Mesenchymal stem cell (in vitro differentiated cells and primary cell): Measurements from ENCODE around the gene ZNF740.

ENCODE experiments used
- DNase-seq: peaks from one replicate; pipeline ENCODE4 v3.0.0-alpha.2; 2013
- H2AFZ ChIP-seq: one replicate; pipeline ENCODE4 v1.6.1; 2013; ENCODE audit warnings: low read depth, mild to moderate bottlenecking, control low read depth, inconsistent platforms, low read length, moderate library complexity
- H2AK5ac ChIP-seq: 2 replicates; pipeline ENCODE4 v1.6.1; 2013; ENCODE audit warnings: low read length, moderate library complexity, mild to moderate bottlenecking, inconsistent platforms; ENCODE audit not compliant: severe bottlenecking
- H2BK120ac ChIP-seq: one replicate; pipeline ENCODE4 v1.6.1; 2013; ENCODE audit warnings: low read depth, mild to moderate bottlenecking, inconsistent platforms, low read length, moderate library complexity
- H2BK12ac ChIP-seq, 2 experiments: one replicate each; pipeline ENCODE4 v1.6.1; 2013; ENCODE audit warnings: inconsistent platforms in 2 of 2, low read length in 2 of 2, mild to moderate bottlenecking in 2 of 2, moderate library complexity in 2 of 2, control low read depth in 1 of 2
- H2BK15ac ChIP-seq: one replicate; pipeline ENCODE4 v1.6.1; 2013; ENCODE audit warnings: mild to moderate bottlenecking, low read depth, inconsistent platforms; ENCODE audit not compliant: poor library complexity, severe bottlenecking
- H2BK5ac ChIP-seq: 2 replicates; pipeline ENCODE4 v1.6.1; 2013; ENCODE audit warnings: low read depth, mild to moderate bottlenecking, low read length, control low read depth, inconsistent platforms; ENCODE audit not compliant: poor library complexity, severe bottlenecking
- H3K14ac ChIP-seq, 2 experiments: one replicate each; pipeline ENCODE4 v1.6.1; 2013; ENCODE audit warnings: inconsistent platforms in 2 of 2, low read length in 2 of 2, control low read depth in 1 of 2, mild to moderate bottlenecking in 1 of 2, moderate library complexity in 1 of 2
- H3K18ac ChIP-seq, 2 experiments: one replicate each; pipeline ENCODE4 v1.6.1; 2013; ENCODE audit warnings: inconsistent platforms in 2 of 2, low read length in 2 of 2, control low read depth in 1 of 2, low read depth in 1 of 2, mild to moderate bottlenecking in 1 of 2
- H3K23ac ChIP-seq, 2 experiments: one replicate each; pipeline ENCODE4 v1.6.1; 2013; ENCODE audit warnings: inconsistent platforms in 2 of 2, low read length in 2 of 2, mild to moderate bottlenecking in 2 of 2, moderate library complexity in 2 of 2, control low read depth in 1 of 2
- H3K27ac ChIP-seq: 2 replicates; pipeline ENCODE4 v1.5.1; 2013; ENCODE audit warnings: mild to moderate bottlenecking, moderate library complexity, low read length, control low read depth, inconsistent platforms; ENCODE audit not compliant: poor library complexity, severe bottlenecking
- H3K27me3 ChIP-seq, 2 experiments: 2 replicates each; pipeline versions ENCODE4 v1.6.1 to v1.7.0; 2013; ENCODE audit warnings: low read length in 2 of 2, mild to moderate bottlenecking in 2 of 2, moderate library complexity in 2 of 2, control low read depth in 1 of 2, inconsistent platforms in 1 of 2; ENCODE audit not compliant: control insufficient read depth in 1 of 2, insufficient read depth in 1 of 2
- H3K36me3 ChIP-seq, 2 experiments: 2 replicates each; pipeline versions ENCODE4 v1.6.1 to v1.7.0; 2013; ENCODE audit warnings: low read length in 2 of 2, control low read depth in 1 of 2, inconsistent platforms in 1 of 2, low read depth in 1 of 2, mild to moderate bottlenecking in 1 of 2; ENCODE audit not compliant: insufficient read depth in 2 of 2, control insufficient read depth in 1 of 2
- H3K4ac ChIP-seq, 2 experiments: one replicate each; pipeline ENCODE4 v1.6.1; 2013; ENCODE audit warnings: inconsistent platforms in 2 of 2, low read length in 2 of 2, mild to moderate bottlenecking in 2 of 2, moderate library complexity in 2 of 2, control low read depth in 1 of 2, low read depth in 1 of 2
- H3K4me1 ChIP-seq: 2 replicates; pipeline ENCODE4 v1.6.1; 2013; ENCODE audit warnings: low read depth, low read length, control low read depth; ENCODE audit not compliant: control insufficient read depth, insufficient read depth
- H3K4me2 ChIP-seq: 2 replicates; pipeline ENCODE4 v1.6.1; 2013; ENCODE audit warnings: low read length, mild to moderate bottlenecking, inconsistent platforms; ENCODE audit not compliant: poor library complexity, severe bottlenecking
- H3K4me3 ChIP-seq, 2 experiments: 2 replicates each; pipeline versions ENCODE4 v1.5.1 to v1.7.0; 2013; ENCODE audit warnings: low read length in 2 of 2, mild to moderate bottlenecking in 2 of 2, control low read depth in 1 of 2, low read depth in 1 of 2; ENCODE audit not compliant: insufficient read depth in 1 of 2
- H3K79me1 ChIP-seq: replicated peaks from 2 replicates; pipeline ENCODE4 v1.6.1; 2013; ENCODE audit warnings: mild to moderate bottlenecking, control low read depth, low read length, inconsistent platforms; ENCODE audit not compliant: poor library complexity, severe bottlenecking
- H3K9ac ChIP-seq: 2 replicates; pipeline ENCODE4 v1.7.0; 2013; ENCODE audit warnings: mild to moderate bottlenecking, low read length, moderate library complexity
- H3K9me3 ChIP-seq: 2 replicates; pipeline ENCODE4 v1.7.0; 2013; ENCODE audit warnings: mild to moderate bottlenecking, low read length; ENCODE audit not compliant: control insufficient read depth
- H4K8ac ChIP-seq: one replicate; pipeline ENCODE4 v1.6.1; 2013; ENCODE audit warnings: inconsistent platforms, mild to moderate bottlenecking, low read length, moderate library complexity
- H4K91ac ChIP-seq: one replicate; pipeline ENCODE4 v1.6.1; 2013; ENCODE audit warnings: mild to moderate bottlenecking, low read length, inconsistent platforms
- WGBS: methylation state at CpG from one replicate; pipeline ENCODE4 v1.1.7; 2013; ENCODE audit warnings: mixed read lengths; 5-methylcytosine and 5-hydroxymethylcytosine counted together

Gene ZNF740

GRCh38 chr12:53222170-53222721 is 41.7 kb downstream of the ZNF740 start:
- peak overlapping the region in 1 of 2 experiments; percentile 16 for H3K23ac ChIP-seq
- H2BK5ac ChIP-seq, result no peak overlapping the region
- no peaks in the 10 kb centered on the region for H3K27me3 ChIP-seq
- H3K9me3 ChIP-seq, result no peaks in the 10 kb centered on the region
- no peak overlapping the region for H2AFZ ChIP-seq
- H4K91ac ChIP-seq, result peak overlapping the region; percentile 78
- peak overlapping the region; percentile 80 for H3K9ac ChIP-seq
- peak overlapping the region in 1 of 2 experiments; percentile 63 for H3K4me3 ChIP-seq
- peak overlapping the region; percentile 12 for H2BK15ac ChIP-seq
- H2BK120ac ChIP-seq, result peak overlapping the region; percentile 91
- H3K18ac ChIP-seq, result peak overlapping the region; percentile 66 to 86
- no peak for DNase-seq
- peak overlapping the region; percentile 40 to 82 for H3K4ac ChIP-seq
- H3K4me1 ChIP-seq, result peaks cover 35% of the 10 kb centered on the region
- H3K27ac ChIP-seq, result peak overlapping the region; percentile 67
- peak overlapping the region; percentile 98 for H4K8ac ChIP-seq
- peaks cover 6% of the 10 kb centered on the region for H3K79me1 ChIP-seq
- H3K4me2 ChIP-seq, result peak overlapping the region; percentile 96
- H3K14ac ChIP-seq, result no peak overlapping the region
- peaks cover 6 to 9% of the 10 kb centered on the region in 2 experiments for H3K36me3 ChIP-seq
- 60% methylated on average over 1 of the region's 5 CpGs for WGBS
- peak overlapping the region; percentile 96 to 97 for H2BK12ac ChIP-seq
- peak overlapping the region; percentile 44 for H2AK5ac ChIP-seq

- Histone ChIP-seq H3K27me3 (no peaks in the 10 kb centered on the region), H2BK15ac (peak overlapping the region; percentile 89), H3K4me3 (no peak overlapping the region), H2BK12ac (peak overlapping the region; percentile 96 to 97), H2BK120ac (peak overlapping the region; percentile 78), H2AFZ (peak overlapping the region; percentile 32), H3K9me3 (no peaks in the 10 kb centered on the region), H3K4ac (peak overlapping the region; percentile 82 to 87), H2AK5ac (peak overlapping the region; percentile 86), H3K4me1 (peaks cover 34% of the 10 kb centered on the region), H4K91ac (peak overlapping the region; percentile 95), H3K18ac (peak overlapping the region; percentile 86 to 92), H3K9ac (peak overlapping the region; percentile 44), H3K14ac (no peak overlapping the region), H3K23ac (no peak overlapping the region), H3K27ac (peak overlapping the region; percentile 17), H4K8ac (peak overlapping the region; percentile 98), H3K79me1 (no peaks in the 10 kb centered on the region), H2BK5ac (no peak overlapping the region), H3K36me3 (peaks cover 8 to 13% of the 10 kb centered on the region in 2 experiments), H3K4me2 (peak overlapping the region; percentile 5)
- DNase-seq, result no peak
- WGBS, result 34% methylated on average over 4 of the region's 4 CpGs
These were observed 42.3 kb downstream of the ZNF740 start for GRCh38 chr12:53222806-53223261.

- H3K36me3 ChIP-seq, result peaks cover 13% of the 10 kb centered on the region in 2 experiments
- H2BK5ac ChIP-seq, result no peak overlapping the region
- peak overlapping the region; percentile 76 for H3K9ac ChIP-seq
- peak overlapping the region; percentile 60 for H2AK5ac ChIP-seq
- H3K4ac ChIP-seq, result peak overlapping the region; percentile 39 to 94
- WGBS, result 14% methylated on average over 8 of the region's 16 CpGs
- peak; percentile 69 for DNase-seq
- peak overlapping the region; percentile 7 for H3K4me2 ChIP-seq
- no peaks in the 10 kb centered on the region for H3K27me3 ChIP-seq
- H4K91ac ChIP-seq, result peak overlapping the region; percentile 84
- peak overlapping the region; percentile 1 for H2AFZ ChIP-seq
- H2BK120ac ChIP-seq, result peak overlapping the region; percentile 78
- H3K18ac ChIP-seq, result peak overlapping the region; percentile 86 to 92
- H3K14ac ChIP-seq, result peak overlapping the region in 1 of 2 experiments; percentile 80
- no peaks in the 10 kb centered on the region for H3K79me1 ChIP-seq
- peaks cover 31% of the 10 kb centered on the region for H3K4me1 ChIP-seq
- peak overlapping the region; percentile 91 for H2BK15ac ChIP-seq
- peak overlapping the region; percentile 98 for H4K8ac ChIP-seq
- peak overlapping the region in 1 of 2 experiments; percentile 17 for H3K23ac ChIP-seq
- no peaks in the 10 kb centered on the region for H3K9me3 ChIP-seq
- peak overlapping the region; percentile 95 to 96 for H2BK12ac ChIP-seq
- no peak overlapping the region for H3K27ac ChIP-seq
- peak overlapping the region in 1 of 2 experiments; percentile 44 for H3K4me3 ChIP-seq
These were observed 43.0 kb downstream of the ZNF740 start for GRCh38 chr12:53223389-53224060.
